Limb (tissue), 2 donors: Measurements from ENCODE around the gene WDFY2.

ENCODE experiments used
- DNase-seq, 2 donors: peaks; one replicate each; pipeline ENCODE4 v3.0.0-alpha.2; 2016; ENCODE audit errors: extremely low spot score in 2 of 2

Gene WDFY2

GRCh38 chr13:51733374-51734298, 149.4 kb downstream of the WDFY2 start:
- no peak for DNase-seq

DNA sequence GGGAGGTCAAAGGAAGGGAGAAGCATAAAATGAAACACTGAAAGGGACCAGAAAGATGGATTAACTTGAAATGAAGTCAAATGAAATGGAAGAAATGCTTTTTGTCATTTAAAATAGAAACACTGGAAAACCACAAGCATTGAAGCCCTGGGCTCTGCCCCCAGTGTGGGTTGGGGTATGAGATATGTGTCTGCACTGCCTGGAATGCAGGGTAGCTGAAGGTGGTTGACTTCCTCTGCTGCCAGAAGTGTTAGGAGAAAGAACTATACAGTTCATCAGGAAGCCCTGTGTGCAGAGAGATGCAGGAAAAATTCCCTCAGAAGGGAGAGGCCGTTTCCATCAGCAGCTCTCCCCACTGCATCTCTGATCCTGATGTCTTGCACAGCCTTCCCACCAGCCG, 150.5 kb downstream of the WDFY2 start:
- no peak for DNase-seq

- no peak for DNase-seq
Observed at GRCh38 chr13:51737609-51738008, 153.3 kb downstream of the WDFY2 start.

GRCh38 chr13:51738226-51738905, 154.1 kb downstream of the WDFY2 start:
- no peak for DNase-seq

- no peak for DNase-seq
Observed at GRCh38 chr13:51739027-51739764, 154.9 kb downstream of the WDFY2 start.

DNA sequence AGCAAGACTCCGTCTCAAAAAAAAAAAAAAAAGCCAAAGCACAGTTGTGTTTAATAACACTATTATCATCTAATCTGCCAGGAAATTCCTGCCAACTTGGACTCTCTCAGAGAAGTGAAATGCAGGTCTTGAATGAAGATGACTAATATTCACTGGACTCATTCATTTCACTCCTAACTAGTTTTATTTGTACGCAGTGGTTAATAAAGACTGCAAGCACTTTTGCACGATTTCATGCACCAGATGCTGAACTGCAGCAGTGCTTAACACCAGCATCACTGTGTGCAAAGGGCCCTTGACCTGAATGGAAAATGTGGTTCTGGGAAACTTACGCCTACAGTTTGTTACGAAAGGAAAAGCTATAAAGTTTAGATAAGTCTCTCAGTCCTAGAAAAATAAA, 156.4 kb downstream of the WDFY2 start:
- DNase-seq = no peak

- DNase-seq = no peak
Observed at GRCh38 chr13:51742031-51742430, 157.8 kb downstream of the WDFY2 start.

- no peak for DNase-seq
Observed at GRCh38 chr13:51742611-51743010, 158.3 kb downstream of the WDFY2 start.

- DNase-seq = no peak
Observed at GRCh38 chr13:51745243-51745642, 161.0 kb downstream of the WDFY2 start.

DNA sequence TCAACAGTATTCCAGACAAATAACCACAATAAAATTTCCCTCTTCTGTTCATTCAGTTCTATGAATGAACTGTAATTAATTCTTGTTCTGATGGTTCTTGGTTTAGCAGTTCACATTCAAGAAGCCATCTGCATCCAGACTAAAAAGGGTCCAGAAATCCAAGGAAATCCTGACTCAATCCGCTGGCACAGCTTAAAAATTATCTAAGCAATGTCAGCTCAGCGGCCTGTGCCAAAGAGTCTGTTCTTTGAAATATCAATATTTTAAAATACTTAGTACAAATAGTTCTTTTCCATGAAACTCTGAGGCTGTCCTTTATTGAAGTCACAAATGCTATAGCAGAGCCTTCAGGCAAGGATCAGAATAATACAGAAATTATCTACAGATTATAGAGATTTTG, 162.5 kb downstream of the WDFY2 start:
- no peak for DNase-seq

DNA sequence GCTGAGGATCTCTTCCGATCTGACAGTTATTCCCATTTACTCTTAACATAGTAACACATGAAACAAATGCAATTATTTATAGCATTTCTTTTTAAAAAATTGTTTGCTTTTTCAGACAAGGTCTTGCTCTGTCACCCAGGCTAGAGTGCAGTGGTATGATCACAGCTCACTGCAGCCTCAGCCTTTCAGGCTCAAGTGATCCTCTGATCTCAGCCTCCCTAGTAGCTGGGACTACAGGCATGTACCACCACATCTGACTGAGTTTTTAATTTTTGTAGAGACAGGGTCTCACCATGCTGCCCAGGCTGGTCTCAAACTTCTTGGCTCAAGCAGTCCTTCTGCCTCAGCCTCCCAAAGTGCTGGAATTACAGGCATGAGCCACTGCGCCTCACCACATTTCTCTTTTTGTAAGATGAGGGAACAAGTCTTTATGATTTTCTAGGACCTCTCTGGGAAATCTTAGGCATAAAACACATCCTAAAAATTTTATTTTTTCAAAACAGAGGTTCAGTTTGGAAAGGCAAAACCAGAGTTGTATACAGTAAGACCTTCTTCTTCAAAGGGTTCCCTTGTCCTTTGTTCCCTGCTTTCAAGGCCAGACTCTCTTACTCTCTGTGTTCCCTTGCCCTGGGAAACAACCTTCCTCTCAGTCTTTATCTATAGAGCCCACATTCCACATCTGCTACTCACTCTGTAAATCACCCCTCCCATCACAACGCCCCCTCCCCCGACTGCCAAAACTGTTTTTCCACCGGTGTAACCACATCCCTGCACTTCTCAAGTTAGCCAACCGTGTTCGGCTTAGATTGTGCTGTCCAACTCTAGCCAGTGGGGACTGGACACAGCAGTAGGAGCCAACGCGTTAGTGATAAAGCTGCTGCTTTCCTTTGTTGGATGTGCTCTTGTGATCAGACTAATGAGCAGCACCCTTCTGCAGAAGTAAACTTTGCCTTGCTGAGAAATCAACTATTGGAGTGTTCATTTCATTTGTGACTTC, 163.5 kb downstream of the WDFY2 start:
- DNase-seq = no peak

DNA sequence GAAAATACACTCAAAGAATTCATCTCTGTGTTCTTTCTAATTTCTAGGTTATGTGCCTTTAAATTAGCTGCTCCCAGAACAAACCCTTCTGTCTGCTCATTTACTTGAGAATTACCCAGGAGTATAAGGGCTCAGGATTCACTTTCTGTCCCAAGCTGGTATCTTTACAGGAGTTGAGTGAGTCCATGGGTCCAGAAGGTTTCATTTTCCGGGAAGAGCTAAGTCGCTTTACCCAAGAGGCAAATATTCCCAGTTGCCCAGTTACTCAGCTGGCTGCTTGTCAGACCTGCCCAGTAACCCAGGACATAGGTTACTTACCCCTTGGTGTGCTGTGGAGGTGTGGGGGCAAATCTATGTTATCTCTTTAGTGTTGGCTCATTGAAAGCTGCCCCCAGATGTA, 172.4 kb downstream of the WDFY2 start:
- no peak for DNase-seq

DNA sequence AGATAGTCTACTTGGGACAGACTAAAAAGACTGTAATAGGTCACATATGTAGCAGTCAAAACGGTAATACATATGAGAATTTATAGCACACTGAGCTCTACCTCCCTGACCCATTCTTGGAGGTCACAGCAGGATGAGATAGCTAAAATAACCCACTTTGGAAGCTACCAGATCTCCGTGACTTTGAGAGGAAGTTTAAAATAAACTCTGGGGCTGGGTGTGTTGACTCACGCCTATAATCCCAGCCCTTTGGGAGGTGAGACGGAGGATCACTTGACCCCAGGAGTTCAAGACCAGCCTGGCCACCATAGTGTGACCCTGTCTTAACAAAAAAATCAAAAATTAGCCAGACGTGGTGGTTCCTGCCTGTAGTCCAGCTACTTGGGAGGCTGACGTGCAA, 174.4 kb downstream of the WDFY2 start:
- DNase-seq = no peak

DNA sequence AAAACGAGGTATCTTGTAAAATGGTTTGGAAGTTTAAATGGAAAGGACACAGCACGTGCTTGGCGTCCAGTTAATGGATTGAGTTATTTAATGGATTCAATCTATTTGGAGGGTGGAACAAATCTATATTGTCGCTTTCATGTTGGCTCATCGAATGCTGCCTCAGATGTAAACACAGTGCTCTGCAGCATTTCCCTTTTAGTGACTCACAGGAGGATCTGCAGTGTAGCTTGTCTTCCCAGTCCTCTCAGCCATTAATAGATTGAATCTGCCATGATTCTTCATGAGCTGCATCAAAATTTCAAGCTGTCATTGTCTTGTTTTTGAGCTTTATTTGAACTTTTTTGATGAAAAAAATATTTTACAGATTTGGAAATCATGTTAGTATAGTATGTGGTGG, 175.0 kb downstream of the WDFY2 start:
- DNase-seq = no peak

DNA sequence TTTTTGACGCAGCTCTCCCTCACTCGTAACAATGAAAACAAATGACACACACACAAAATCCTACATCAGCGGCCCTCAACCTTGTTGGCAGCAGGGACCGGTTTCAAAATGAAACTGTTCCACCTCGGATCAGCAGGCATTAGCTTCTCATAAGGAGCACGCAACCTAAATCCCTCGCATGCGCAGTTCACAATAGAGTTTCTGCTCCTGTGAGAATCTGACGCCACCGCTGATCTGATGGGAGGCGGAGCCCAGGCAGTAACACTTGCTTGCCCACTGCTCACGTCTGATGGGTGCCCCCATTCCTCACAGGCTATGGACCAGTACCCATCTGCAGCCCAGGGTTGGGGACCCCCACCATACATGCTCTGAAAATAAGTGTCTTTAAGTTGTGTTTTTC, 176.3 kb downstream of the WDFY2 start:
- no peak for DNase-seq

DNA sequence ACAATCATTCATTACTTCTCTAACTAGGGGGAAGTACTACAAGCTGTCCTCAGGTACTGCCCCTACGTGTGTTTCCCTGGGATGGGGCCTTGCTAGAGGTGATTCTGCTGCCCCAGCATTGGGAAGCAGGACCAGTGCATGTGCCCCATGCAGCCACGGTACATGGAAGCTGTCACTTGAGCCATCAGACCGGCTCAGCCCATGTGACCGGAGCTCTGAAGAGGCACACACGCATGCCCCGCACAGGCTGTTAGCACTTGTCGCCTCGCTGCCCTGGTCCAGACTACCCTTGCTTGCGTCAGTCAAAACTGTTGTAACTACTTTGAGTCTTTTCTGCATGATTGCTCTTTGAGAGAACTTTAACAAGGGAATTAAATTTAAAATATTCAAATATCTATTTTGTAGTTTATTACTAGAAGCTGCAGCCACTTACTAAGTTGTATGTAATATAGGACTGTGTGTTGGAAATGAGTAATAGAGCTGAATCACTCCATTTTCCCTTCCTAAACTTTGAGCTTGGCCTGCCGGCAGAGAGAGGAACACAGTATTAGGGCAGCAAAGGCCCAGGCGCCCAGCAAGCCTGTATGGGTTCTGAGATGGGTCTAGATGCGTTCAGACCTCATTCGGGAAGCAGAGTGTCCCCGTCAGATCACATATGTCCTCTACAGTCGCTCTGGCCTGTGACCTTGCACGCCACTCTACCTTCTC, 177.5 kb downstream of the WDFY2 start:
- DNase-seq = no peak

GRCh38 chr13:51763486-51763885, 179.2 kb downstream of the WDFY2 start:
- DNase-seq = no peak

DNA sequence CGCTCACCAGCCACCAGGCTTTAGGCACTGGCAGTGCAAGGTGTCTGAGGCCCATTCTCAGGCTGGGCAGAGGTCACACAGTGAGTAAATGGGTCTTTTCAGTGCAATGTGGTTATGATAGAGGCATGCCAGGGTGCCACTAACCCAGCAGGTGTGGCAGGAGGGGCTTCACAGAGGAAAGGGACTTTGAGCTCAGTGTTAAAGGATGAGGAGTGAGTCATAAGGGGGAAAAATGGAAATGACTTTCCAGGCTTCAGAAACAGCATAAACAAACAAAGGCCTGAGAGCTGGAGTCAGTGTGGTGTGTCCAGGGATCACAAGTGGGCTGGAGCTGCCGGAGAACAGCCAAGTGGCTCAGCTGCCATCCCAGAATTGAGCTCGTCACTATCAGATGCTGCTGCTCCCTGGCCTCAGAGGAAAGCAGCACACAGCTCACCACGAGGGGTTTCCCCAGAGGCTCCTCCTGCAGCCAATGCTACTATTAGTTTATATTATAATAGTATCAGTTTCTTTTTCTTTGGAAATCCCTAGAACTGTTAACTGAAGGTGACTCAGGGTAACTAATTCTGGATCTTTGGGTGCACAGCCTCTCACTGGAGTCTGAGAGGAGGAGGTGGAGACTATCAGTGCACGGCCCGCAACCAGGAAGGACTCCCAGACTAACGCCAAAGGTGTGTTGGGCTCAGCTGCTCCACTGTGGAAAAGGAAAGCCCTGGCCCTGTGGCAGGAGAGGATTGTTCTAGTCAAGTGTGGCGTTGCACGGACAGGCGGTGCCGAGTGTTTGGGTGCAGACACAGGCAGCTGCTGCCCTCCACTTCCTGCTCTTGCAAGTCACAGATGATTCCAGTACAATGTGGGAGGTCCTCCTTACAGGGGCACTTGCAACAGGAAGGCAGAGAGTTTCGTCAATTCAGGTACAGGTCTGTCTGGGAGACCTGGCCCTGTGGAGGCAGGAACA, 180.2 kb downstream of the WDFY2 start:
- DNase-seq = no peak

DNA sequence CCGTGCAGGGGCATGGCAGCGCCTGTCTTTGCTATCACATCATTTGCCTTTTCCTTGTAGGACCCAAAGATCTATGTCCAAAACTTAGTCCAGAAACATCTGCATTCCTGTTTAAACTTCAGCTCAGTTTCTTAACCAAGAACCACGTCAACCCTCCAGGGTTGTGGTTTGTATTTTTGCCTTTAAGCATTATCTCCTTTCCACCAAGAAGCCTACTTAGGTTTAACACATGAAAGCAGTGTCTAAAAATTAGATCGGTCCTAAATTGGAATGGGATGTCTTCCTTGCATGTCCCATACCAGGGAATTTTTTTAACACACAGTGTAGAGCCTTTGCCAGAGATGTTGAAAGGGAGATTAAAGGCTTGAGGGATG, 180.9 kb downstream of the WDFY2 start:
- DNase-seq = no peak
